GM21619 (cell line): Measurements from ENCODE around the gene PACC1.
"Not testable (repeated sequence)": the region's sequence is repeated elsewhere in the genome, so short reads cannot be mapped to it uniquely, and the experiment has no call there.

Experiments used
- ATAC-seq: cut with Tn5 transposase; IDR thresholded peaks from one replicate; pipeline ENCODE4 v1.9.1; 2021; ENCODE audit not compliant: unreplicated experiment

The PACC1 gene

DNA sequence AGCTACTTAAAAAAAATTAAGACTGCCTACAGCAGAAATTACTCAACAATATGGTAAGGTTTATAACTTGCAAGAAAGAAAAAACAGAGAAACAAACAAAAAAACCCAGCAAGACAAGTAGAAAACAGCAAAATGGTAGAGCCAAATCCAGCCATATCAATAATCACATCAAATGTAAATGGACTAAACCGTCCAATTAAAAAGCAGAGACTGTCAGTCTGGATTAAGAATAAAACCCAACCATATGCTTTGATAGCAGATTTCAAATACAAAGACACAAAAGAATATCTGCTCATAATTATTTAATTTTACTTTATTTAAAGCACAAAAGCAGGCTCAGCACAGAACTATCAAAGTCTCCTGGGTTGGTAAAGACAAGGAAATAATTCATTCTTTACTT lies 17.5 kb downstream of the PACC1 start:
- ATAC-seq: no peak

DNA sequence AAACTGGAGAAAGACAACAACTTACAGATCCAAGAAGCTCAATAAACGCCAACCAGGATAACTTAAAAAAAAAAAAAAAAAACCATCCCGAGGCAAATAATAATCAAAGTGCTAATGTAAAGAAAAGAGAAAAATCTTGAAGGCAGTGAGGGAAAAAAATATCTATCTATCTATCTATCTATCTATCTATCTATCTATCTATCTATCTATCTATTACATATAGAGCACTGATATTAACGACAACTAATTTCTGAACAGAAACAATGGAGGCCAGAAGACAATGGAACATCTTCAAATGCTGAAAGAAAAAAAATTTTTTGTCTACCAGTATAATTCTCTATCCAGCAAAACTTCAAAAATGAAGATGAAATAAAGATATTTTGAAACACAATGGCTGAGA lies 18.0 kb downstream of the PACC1 start:
- no peak for ATAC-seq

DNA sequence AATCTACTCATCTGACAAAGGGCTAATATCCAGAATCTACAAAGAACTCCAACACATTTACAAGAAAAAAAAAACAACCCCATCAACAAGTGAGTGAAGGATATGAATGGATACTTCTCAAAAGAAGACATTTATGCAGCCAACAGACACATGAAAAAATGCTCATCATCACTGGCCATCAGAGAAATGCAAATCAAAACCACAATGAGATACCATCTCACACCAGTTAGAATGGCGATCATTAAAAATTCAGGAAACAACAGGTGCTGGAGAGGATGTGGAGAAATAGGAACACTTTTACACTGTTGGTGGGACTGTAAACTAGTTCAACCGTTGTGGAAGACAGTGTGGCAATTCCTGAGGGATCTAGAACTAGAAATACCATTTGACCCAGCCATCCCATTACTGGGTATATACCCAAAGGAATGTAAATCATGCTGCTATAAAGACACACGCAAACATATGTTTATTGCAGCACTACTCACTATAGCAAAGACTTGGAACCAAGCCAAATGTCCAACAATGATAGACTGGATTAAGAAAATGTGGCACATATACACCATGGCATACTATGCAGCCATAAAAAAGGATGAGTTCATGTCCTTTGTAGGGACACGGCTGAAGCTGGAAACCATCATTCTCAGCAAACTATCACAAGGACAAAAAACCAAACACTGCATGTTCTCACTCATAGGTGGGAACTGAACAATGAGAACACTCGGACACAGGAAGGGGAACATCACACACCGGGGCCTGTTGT lies 18.8 kb downstream of the PACC1 start:
- ATAC-seq: not testable (repeated sequence)

DNA sequence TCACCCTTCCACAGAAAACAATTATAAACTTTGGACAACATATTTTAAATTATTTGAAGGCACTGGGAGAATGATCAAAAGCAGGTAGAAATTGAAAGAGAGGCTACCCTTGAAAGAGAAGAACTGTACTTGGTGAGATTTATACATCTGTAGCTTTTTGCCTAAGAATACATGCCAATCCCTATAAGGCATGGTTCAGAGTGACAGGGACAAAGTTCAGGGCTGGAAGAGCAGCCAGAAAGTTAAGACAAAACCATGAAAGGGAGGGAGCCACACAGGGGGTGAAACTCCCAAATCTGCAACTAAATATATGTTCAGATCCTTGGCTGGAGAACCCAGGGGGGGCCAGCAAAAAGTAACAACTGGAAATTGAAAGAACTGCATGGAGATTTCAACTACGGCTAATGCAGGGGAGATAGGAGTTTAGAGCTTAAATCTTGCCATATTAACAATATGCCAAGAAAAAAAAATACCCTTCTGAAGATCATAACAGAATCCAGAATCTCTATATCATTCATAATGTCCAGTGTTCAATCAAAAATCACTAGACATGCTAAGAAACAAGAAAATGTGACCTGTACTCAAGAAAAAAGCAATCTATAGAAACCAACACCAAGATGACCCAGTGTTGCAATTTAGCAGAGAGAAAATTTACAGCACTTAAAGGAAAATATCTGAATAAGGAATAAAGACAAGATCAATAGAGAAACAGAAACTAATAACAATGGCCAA lies 25.5 kb downstream of the PACC1 start:
- ATAC-seq: no peak

DNA sequence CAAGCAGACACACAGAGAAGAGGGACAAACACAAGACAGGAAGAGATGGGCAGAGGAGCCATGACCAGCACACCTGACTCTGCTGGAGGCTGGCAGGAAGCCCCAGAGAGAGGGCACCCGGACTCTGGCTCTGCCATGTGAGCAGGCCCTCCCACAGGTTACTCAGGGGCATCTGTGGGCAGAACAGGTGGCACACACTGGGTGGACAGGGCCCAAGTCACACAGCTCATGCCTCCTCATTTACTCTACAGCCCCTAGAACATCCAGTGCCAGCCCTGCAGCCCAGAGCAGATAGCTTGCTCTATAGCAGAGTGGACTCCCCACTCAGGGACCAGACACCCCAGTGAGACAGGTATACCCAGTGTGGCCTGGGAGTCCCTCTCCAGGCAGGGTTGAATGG lies 28.7 kb downstream of the PACC1 start:
- no peak for ATAC-seq

DNA sequence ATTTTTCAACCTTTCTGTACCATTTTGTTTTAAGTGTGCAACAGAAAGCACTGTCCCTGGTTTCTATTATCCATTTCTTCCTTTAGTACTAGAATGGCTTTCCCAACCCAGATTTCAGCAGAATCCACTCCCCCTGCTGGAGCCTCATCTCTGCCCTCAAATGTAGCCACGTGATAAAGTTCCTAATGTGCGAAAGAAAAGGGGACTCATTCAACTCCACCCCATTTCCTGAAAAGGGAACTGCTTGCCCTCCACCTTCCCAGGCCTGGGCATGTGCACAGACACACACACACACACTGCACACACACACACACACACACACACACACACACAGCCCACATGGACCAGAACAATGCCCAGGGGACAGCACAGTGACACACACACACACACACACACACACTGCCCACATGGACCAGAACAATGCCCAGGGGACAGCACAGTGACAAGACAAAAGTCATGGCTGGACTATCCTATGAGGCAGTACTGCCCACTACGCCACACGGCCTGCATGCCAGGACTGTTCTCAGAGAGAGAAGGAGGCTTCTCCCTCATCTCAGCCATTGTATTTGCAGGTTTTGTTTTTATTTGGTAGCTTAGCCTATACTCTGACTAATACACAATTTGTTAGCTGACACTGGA lies 33.2 kb downstream of the PACC1 start:
- no peak for ATAC-seq

- no peak for ATAC-seq
Observed at GRCh38 chr1:212379366-212379765, 35.3 kb downstream of the PACC1 start.

GRCh38 chr1:212377644-212378043 lies 37.0 kb downstream of the PACC1 start:
- ATAC-seq: no peak

- no peak for ATAC-seq
Observed at GRCh38 chr1:212375986-212376385, 38.7 kb downstream of the PACC1 start.

- ATAC-seq: peak; percentile 94
Observed at GRCh38 chr1:212368073-212368484, 46.6 kb downstream of the PACC1 start.

DNA sequence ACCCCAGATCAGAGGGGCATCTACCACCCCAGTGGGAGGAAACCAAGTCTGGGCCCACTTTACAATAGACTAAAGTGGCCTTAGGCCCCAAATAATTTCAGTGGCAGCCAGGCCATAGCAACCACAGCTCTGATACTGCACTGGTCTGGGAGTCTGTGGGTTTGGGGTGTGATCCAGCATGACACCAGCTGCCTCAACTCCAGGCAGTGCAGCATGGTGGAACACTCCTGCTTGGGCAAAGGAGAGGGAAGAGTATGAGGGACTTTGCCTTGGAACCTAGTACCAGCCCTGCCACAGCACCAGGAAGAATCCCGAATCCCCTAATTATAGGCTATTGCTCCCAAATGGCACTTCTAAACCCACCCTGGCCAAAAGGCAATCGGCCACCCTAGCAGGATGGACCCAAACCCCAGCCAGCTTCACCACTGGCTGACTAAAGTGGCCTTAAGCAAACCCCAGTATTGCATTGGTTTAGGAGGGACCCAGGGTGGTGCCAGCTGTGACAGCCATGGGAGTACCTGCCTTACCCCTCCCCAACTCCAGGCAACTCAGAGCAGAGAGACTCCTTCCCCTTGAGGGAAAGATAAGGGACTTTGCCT lies 47.1 kb downstream of the PACC1 start:
- no peak for ATAC-seq

DNA sequence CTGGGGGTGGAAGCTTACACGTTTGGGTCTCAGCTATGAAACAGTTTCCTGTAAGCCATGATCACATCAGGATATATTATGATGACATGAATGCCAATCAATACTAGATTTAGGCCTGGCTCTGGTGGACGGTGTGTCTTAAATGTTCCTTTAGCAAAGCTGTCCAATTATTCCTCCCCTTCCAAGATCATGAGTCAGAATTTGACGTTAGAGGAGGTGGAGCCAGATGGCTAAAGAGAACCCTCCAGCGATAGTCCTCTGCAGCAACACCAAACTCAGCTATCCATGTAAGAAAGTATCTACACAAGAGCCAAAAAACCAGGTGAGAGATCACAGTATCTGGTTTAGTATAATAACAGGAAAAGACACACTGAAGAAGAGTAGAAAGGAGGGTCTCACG lies 47.8 kb downstream of the PACC1 start:
- ATAC-seq: no peak

DNA sequence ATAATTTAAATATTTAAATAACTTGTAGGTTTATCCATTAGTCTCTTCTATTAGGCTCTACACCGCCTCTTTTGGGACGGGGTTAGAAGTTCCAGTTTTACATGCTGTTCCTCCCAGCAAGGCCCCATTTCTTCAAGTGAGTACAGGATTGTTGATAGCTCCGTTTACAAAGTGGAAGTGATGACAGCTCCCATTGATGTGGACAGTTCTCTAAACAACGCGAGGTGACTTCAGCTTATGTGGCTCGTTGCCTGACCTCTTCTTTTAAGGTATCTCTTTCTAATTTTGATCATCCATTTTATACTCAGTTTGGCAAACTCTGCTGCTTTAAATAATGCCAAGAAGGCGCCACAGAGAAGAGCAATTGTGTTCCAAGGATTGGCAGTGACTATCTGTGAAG lies 49.7 kb downstream of the PACC1 start:
- ATAC-seq: no peak

- ATAC-seq: no peak
Observed at GRCh38 chr1:212359794-212360479, 54.7 kb downstream of the PACC1 start.

GRCh38 chr1:212355230-212355969 lies 59.3 kb downstream of the PACC1 start:
- ATAC-seq: no peak

GRCh38 chr1:212354464-212354863 lies 60.2 kb downstream of the PACC1 start:
- ATAC-seq: no peak

DNA sequence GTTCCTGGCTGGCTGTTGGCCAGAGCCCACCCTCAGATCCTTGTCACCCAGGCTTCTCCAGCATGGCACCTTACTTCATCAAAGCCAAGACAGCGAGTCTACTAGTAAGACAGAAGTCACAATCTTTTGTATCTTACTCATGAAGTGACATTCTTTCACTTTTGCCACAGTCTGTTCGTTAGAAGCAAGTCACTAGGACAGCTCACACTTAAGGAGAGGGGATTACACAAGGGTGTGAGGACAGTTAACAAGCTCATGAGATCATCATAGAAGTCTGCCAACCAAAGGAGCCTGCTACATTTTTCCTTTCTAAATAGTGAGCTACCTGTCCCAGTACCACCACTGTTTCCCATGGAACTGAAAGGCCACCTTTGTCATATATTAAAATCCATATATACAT lies 61.5 kb downstream of the PACC1 start:
- no peak for ATAC-seq

DNA sequence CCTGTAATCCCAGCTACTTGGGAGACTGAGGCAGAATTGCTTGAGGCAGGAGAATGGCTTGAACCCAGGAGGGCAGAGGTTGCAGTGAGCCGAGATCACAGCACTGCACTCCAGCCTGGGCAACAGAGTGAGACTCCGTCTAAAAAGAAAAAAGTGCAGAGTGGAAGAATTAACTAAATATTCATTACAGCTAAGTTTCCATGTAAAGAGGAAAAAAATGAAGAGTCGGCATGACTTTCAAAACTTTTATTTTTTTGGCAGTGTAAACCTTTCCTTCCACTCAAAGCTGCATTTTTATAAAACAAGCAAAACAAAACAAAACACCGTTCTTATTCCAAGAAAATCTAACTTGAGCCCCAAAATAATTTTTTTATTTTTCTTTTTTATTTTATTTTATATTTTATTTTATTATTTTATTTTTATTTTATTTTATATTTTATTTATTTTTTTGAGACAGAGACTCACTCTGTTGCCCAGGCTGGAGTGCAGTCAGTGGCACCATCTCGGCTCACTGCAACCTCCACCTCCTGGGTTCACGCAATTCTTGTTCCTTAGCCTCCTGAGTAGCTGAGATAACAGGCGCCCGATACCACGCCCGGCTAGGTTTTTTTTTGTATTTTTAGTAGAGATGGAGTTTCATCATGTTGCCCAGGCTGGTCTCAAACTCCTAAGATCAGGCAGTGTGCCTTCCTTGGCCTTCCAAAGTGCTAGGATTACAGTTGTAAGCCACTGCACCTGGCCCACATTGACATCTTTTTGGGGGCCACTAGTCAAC lies 62.9 kb downstream of the PACC1 start:
- no peak for ATAC-seq

GRCh38 chr1:212346601-212347000 lies 68.1 kb downstream of the PACC1 start:
- no peak for ATAC-seq

DNA sequence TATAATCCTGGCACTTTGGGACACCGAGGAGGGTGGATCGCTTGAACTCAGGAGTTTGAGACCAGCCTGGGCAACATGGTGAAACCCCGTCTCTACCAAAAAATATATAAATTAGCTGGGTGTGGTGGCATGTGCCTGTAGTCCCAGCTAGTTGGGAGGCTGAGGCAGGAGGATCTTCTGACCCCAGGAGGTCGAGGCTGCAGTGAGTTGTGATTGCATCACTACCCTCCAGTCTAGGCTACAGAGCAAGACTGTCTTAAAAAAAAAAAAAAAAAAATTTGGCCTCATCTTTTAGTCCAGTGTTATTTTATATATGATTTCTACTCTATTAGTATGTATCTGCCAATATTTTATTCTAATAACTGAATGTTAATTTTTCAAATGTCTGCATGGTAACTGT lies 69.8 kb downstream of the PACC1 start:
- no peak for ATAC-seq
